IMR-90 (cell line): Measurements from ENCODE around the gene CCDC88C.

ENCODE experiments used
- CEBPB ChIP-seq: IDR thresholded peaks from 2 replicates; pipeline ENCODE4 v1.6.1; 2012; ENCODE audit warnings: low read depth, low read length, improper control_type of control experiment
- CTCF ChIP-seq: conservative IDR thresholded peaks from 2 replicates; pipeline ENCODE4 v1.5.1; 2012; ENCODE audit warnings: mild to moderate bottlenecking, low read depth, low read length, improper control_type of control experiment
- ELK1 ChIP-seq: fragments of 150-350 bp; IDR thresholded peaks from 2 replicates; pipeline ENCODE4 v1.6.1; 2016; ENCODE audit warnings: low read depth, mild to moderate bottlenecking, low read length, moderate library complexity, borderline replicate concordance
- FOS ChIP-seq: fragments of 150-350 bp; IDR thresholded peaks from 2 replicates; pipeline ENCODE4 v1.6.1; 2016; ENCODE audit warnings: low read depth, low read length
- MAZ ChIP-seq: IDR thresholded peaks from 2 replicates; pipeline ENCODE4 v1.6.1; 2012; ENCODE audit warnings: low read depth, mild to moderate bottlenecking, low read length, improper control_type of control experiment, moderate library complexity, borderline replicate concordance
- NFE2L2 ChIP-seq: fragments of 150-350 bp; IDR thresholded peaks from 2 replicates; pipeline ENCODE4 v1.6.1; 2016; ENCODE audit warnings: low read depth, mild to moderate bottlenecking, low read length
- POLR2A ChIP-seq: IDR thresholded peaks from 2 replicates; pipeline ENCODE4 v1.6.1; 2012; ENCODE audit warnings: mild to moderate bottlenecking, low read depth, low read length
- RAD21 ChIP-seq: IDR thresholded peaks from 2 replicates; pipeline ENCODE4 v1.6.1; 2012; ENCODE audit warnings: low read length, improper control_type of control experiment
- RCOR1 ChIP-seq: IDR thresholded peaks from 2 replicates; pipeline ENCODE4 v1.6.1; 2012; ENCODE audit warnings: mild to moderate bottlenecking, low read length, improper control_type of control experiment; ENCODE audit not compliant: insufficient replicate concordance
- RFX5 ChIP-seq: IDR thresholded peaks from 2 replicates; pipeline ENCODE4 v1.8.0; 2012; ENCODE audit warnings: low read depth, mild to moderate bottlenecking, low read length, moderate library complexity
- SMC3 ChIP-seq: fragments of 150-350 bp; IDR thresholded peaks from 2 replicates; pipeline ENCODE4 v1.6.1; 2016; ENCODE audit warnings: low read depth, mild to moderate bottlenecking, antibody characterized with exemption, low read length, moderate library complexity
- USF2 ChIP-seq: fragments of 150-350 bp; IDR thresholded peaks from 2 replicates; pipeline ENCODE4 v1.6.1; 2017; ENCODE audit warnings: mild to moderate bottlenecking, antibody characterized with exemption, low read length, low read depth

DNA sequence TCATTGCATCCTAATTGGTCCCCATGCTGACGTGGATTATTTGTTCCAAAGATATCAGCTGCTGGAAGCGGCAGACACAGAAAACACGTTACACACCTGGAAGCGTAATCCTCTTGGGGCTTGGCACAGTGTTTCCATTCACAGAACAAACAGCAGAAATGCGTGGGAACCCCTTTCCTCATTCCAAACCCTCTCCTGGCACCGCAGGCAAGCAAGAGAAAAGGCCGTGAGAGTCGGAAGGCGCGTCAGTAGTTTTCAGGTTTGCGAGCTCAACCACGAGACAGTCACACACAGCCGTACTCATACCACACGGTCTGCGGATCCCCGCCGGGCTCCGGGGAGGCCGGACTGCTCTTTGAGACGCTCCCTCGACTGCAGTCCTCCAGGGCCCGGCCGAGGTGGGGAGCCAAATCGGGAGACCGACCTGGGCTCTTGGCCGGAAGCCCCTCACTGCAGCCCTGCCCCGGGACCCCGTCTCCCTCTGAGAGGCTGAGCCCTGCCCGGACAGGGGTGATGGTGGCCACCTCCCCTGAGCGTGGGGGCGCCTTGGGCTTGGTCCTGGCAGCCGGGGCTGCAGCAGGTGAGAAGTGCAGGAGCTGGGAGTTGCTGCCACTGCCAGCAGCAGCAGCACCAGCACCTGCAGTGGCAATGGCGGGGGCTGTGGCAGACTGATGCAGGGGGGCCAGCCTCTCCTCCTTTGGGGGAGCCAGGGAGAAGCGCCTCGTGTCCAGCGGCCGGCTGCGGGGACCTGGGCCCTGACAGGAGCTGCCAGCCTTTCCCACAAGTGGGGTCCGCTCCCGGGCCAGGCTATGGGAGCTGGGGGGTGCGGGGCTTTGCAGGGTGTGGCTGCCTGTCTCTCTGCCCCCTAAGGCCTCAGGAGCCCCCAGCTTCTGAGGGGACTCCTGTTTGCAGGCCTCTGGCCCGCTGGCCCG is 145.0 kb downstream of the CCDC88C start:
- TF ChIP-seq POLR2A, result no peak
- TF ChIP-seq FOS, result no peak
- TF ChIP-seq SMC3, result no peak
- TF ChIP-seq RAD21, result no peak
- TF ChIP-seq RCOR1, result no peak
- no peak for TF ChIP-seq CTCF
- TF ChIP-seq CEBPB, result no peak
- TF ChIP-seq NFE2L2, result no peak
- TF ChIP-seq USF2, result no peak
- no peak for TF ChIP-seq MAZ
- no peak for TF ChIP-seq ELK1
- TF ChIP-seq RFX5, result no peak
